ENCODE measurements around the gene BMP7.

- TF ChIP-seq POLR2A (IDR thresholded peaks at IDR 0.05): no peak
- no peak for TF ChIP-seq CTCF (IDR thresholded peaks at IDR 0.05)
Measured at GRCh38 chr20:57248132-57248797, 18.2 kb downstream of the BMP7 start.

Measured in thyroid gland (tissue), 4 donors.